NCI-H1092 treated with DMSO at 0.1 percent for 48 hours (cell line): Measurements from ENCODE around the gene PRXL2B.

Experiments
- DNase-seq: peaks from one replicate; lab custom pipeline; 2025; lab: John Stamatoyannopoulos, UW

PRXL2B gene

DNA sequence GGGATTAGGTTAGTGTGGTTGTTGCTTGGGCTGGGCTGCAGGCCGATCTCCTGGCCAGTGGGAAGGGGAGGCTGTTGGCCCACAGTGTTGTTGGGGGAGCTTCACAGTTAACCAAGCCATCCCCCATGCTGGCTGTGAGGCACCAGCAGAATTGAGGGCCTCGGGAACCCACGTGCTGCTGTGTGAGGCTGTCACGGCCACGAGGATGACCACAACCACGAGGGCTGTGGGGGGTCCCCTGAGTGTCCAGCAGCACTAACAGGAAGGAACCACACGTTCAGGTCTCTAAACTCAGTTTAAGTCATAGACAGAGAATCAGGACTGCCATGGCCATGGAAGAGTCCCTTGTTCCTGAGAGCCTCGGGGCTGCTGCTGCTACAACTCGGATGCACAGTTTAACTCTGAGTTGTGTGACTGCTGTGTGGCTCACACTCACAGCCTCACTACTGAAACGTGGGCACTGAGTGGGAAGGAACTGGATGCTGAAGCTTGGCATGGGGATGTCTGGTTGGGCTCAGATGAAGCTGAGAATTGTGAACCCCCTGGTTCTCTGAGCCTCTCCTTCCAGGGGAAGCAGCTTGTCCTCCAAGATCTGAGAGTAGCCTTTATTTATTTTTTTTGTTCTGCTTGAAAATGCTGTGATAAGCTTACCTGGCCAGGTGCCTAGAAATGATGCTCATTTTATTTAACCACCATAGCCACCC is 51.0 kb downstream of the PRXL2B start:
- DNase-seq = no peak

DNA sequence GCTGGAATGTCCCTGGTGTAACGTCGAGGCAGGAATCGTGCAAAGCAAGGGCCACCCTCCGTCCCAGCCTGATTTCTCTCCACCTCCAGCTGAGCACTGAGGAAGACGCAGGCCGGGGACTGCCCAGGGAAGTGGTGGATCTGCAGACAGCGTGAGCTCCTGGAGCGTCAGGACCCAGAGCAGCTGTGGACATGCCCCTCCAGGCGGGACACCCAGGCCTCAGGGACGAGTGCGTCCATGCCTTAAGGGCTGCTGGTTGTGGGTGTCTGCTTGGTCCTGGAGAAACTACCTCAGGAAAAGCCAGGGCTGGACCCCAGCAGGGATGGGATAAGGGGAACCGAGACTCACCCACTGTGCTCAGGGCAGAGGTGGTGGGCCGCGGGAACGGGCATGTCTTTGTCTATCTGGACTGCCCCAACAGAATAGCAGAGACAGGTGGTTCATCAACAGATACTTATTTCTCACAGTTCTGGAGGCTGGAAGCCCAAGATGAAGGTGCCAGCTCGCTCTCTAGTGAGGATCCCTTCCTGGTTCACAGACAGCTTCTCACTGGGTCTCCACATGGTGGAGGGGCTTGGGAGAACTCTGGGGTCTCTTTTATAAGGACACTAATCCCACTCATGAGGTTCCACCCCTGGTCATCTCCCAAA is 52.0 kb downstream of the PRXL2B start:
- no peak for DNase-seq

DNA sequence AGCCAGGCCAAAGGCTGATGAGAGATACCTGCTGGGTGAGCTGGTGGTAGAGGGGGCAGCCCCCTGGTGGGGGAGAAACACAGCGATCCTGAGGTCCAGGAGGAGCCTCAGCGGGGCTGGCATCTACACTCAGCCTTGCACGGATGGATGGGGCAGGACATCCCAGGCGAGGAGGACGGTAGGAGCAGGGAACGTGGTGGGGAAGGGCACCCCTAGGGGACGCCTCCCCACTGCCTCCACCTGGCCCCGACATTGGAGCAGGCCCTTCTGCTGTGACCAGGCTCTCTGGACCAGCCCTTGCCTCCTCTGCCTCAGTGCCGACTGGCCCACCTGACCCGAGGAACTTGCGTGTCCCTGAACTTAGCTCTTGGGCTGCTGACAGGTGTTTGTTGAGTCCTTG is 52.6 kb downstream of the PRXL2B start:
- no peak for DNase-seq

DNA sequence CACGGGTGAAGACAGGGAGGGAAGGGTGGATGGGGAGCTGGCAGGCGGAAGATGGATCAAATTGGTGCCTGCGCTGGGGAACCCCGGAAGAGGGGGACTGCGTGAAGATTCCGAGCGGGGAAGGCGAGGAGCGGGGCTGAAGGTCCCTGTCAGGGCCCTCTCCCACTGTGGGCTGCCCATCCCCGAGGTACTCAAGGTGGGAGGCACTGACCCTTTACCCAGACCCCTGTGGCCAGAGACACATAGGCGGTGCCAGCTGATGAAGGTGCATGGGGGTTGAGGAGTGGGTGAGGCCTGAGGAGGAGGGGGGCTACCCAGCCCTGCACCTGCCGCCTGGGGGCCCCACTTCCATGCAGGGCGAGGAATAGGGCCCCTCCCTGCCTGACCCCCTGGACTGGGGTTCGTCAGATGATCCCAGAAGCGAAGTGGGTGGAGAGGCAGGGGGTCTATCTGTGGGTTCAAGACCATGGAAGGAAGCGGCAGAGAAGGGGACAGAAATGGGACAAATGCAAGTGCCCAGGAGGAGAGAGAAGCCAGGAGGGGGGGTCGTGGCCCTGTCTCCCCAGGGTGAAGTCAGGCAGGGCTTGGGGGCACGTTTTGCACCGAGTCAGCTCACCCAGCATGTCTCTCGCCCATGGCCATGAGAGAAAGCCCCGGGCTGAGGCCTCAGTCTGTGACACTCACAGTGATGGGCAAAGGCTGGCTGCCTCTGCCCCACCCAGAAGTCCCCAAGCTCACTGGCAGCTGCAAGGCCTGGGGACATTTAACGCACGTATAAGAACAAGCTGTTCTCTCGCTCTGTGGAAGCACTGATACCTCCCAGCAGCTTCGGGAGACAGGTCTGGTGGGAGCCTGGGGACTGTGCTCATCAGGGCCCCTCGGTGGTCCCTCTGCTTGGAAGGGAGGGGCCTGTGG is 53.3 kb downstream of the PRXL2B start:
- DNase-seq = no peak

DNA sequence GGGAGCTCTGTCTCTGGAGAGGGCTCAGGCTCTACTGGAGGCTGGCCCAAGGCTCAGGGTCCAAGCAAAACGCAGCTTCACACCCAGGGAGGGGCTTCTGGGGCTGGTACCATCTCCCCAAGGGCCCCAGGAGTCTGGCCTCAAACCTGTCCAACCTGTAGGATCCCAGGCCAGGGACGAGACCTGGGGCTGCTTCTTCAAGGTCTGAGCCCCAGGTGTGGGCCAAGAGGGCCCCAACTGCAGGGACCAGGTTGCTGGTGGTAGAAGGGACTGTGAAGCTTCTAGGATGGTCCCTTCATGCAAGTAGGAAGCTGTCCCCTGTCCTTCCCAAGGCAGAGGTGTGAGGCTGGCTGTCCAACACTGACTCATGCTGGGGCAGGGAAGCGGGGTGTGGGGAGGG is 54.0 kb downstream of the PRXL2B start:
- no peak for DNase-seq
